Lung (tissue), 13 donors: Measurements from ENCODE around the gene TBC1D5. TPM values are rescaled to one million over a fixed set of nuclear protein-coding genes. Genes with fewer than 3 reads are reported as not detected.

Experiments
- ATAC-seq: fragments of 200-7000 bp; cut with Tn5 transposase; one replicate; pipeline ENCODE4 v1.9.1; 2020; ENCODE audit warnings: moderate number of reproducible peaks; ENCODE audit not compliant: insufficient read depth, low FRiP score
- DNase-seq, 3 donors: peaks; one replicate each; pipeline ENCODE4 v3.0.0-alpha.2; 2013 to 2017
- H3K27ac ChIP-seq, 2 donors: one replicate each; pipeline ENCODE4 v1.5.1; 2013; ENCODE audit warnings: mild to moderate bottlenecking in 2 of 2, moderate library complexity in 2 of 2, control low read depth in 1 of 2, inconsistent platforms in 1 of 2, low read depth in 1 of 2, low read length in 1 of 2
- H3K27me3 ChIP-seq, 3 donors: one replicate each; pipeline ENCODE4 v1.5.1; 2013; ENCODE audit warnings: low read length in 2 of 3; ENCODE audit not compliant: control insufficient read depth in 3 of 3, insufficient read depth in 3 of 3
- H3K36me3 ChIP-seq, 4 donors: one replicate each; pipeline ENCODE4 v1.5.1; 2013; ENCODE audit warnings: low read length in 4 of 4, mild to moderate bottlenecking in 1 of 4, moderate library complexity in 1 of 4; ENCODE audit not compliant: control insufficient read depth in 4 of 4, insufficient read depth in 4 of 4
- H3K4me1 ChIP-seq, 5 donors: one replicate each; pipeline ENCODE4 v1.5.1; 2013; ENCODE audit warnings: low read length in 5 of 5, mild to moderate bottlenecking in 2 of 5, moderate library complexity in 1 of 5; ENCODE audit not compliant: control insufficient read depth in 5 of 5, insufficient read depth in 5 of 5
- H3K4me3 ChIP-seq: one replicate; pipeline ENCODE4 v1.5.1; 2013; ENCODE audit warnings: mild to moderate bottlenecking, control low read depth, moderate library complexity
- H3K9ac ChIP-seq, 2 donors: one replicate each; pipeline ENCODE4 v1.5.1; 2013; ENCODE audit warnings: low read length in 2 of 2, control low read depth in 1 of 2; ENCODE audit not compliant: insufficient read depth in 1 of 2
- H3K9me3 ChIP-seq, 4 donors: one replicate each; pipeline ENCODE4 v1.5.1; 2013; ENCODE audit warnings: low read length in 3 of 4, mild to moderate bottlenecking in 1 of 4, moderate library complexity in 1 of 4; ENCODE audit not compliant: control insufficient read depth in 4 of 4, insufficient read depth in 3 of 4
- WGBS, 2 donors: extraction: QIAGEN DNeasy Blood & Tissue Kit; methylation state at CpG; one replicate each; pipeline ENCODE4 v1.1.7; 2013; 5-methylcytosine and 5-hydroxymethylcytosine counted together
- polyA plus RNA-seq, 2 donors: library from polyadenylated mRNA; stranded (reverse); fragments of 200-250 nt; gene quantifications; one replicate each; pipeline ENCODE4 v1.2.1, GENCODE V29; 2013
- small RNA-seq: library from RNA; depleted of rRNA; stranded (forward); fragments of <200 nt; gene quantifications from one replicate; pipeline ENCODE3, GENCODE V24; 2014; ENCODE audit warnings: low replicate concordance
- total RNA-seq, 2 donors: library from RNA; depleted of rRNA in 1 of 2; stranded (reverse); fragments of >200 nt in 1 of 2; gene quantifications; one replicate each; pipeline ENCODE4 v1.2.1, GENCODE V29; 2014 to 2021
- TF ChIP-seq, protein P1 (sequence below): IDR thresholded peaks from 2 replicates; pipeline ENCODE4 v1.5.1; 2012; ENCODE audit warnings: mild to moderate bottlenecking; ENCODE audit errors: control extremely low read depth, extremely low read depth
- donor health status: control.
- donor health status: control.
- donor health status: Bipolar disorder and iron deficiency.
- donor health status: healthy.
- donor health status: DM: yes; HTN: yes; CAD: no.

The TBC1D5 gene
- total and polyA plus RNA-seq, 4 donors, result 8.7 to 111 (median 39.6) TPM

DNA sequence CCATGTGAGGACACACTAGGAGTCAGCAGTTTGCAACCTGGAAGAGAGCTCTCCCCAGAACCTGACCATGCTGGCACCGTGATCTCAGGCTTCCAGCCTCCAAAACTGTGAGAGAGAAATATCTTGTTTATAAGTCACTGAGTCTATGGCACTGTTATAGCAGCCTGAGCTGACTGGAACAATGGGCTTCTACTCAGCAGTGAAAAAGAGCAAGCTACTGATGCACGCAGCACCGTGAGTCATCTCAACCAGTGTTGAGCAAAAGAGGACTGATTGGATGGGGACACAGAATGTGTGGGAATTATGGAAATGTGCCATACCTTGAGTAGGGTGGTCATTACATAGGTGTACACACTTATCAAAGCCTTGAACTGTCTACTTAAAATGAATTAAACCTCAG, 627.2 kb downstream of the TBC1D5 start:
- Histone ChIP-seq H3K9me3 (peaks cover 0 to 6% (median 0%) of the 10 kb centered on the region in 4 donors), H3K27me3 (no peaks in the 10 kb centered on the region), H3K9ac (no peak overlapping the region), H3K4me1 (peaks cover 0 to 3% (median 0%) of the 10 kb centered on the region in 5 donors), H3K4me3 (no peak overlapping the region), H3K27ac (no peak overlapping the region), H3K36me3 (no peaks in the 10 kb centered on the region)
- ATAC-seq, result no peak
- 93 to 97% methylated on average over 3 of the region's 3 CpGs for WGBS, 2 donors
- TF ChIP-seq, protein P1, sequence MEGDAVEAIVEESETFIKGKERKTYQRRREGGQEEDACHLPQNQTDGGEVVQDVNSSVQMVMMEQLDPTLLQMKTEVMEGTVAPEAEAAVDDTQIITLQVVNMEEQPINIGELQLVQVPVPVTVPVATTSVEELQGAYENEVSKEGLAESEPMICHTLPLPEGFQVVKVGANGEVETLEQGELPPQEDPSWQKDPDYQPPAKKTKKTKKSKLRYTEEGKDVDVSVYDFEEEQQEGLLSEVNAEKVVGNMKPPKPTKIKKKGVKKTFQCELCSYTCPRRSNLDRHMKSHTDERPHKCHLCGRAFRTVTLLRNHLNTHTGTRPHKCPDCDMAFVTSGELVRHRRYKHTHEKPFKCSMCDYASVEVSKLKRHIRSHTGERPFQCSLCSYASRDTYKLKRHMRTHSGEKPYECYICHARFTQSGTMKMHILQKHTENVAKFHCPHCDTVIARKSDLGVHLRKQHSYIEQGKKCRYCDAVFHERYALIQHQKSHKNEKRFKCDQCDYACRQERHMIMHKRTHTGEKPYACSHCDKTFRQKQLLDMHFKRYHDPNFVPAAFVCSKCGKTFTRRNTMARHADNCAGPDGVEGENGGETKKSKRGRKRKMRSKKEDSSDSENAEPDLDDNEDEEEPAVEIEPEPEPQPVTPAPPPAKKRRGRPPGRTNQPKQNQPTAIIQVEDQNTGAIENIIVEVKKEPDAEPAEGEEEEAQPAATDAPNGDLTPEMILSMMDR, result no peak
- no peak for DNase-seq

DNA sequence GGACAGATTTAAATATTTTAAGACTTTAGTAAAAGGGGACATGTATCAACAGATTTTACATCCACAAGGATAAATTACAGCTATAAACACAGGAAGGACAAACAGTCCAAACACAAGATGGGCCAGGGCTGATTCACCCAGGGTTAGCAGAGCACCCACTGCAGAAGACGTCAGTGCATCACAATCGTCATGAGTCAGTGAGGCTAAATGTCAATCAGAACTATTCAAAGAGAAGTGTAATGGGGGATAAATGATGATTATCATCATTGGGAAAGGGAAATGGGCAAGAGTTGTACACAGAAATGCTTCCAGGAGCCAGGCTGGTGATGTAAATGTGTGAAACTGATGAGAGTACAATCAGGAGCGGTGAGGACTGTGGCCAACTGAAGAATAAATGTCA, 630.8 kb downstream of the TBC1D5 start:
- 70 to 89% methylated on average over 3 of the region's 3 CpGs for WGBS, 2 donors
- DNase-seq (no peak), ATAC-seq (no peak)
- no peak overlapping the region for H3K4me3 ChIP-seq
- TF ChIP-seq, protein P1, result no peak
- H3K36me3 ChIP-seq, result no peaks in the 10 kb centered on the region
- H3K27me3 ChIP-seq, result no peaks in the 10 kb centered on the region
- H3K4me1 ChIP-seq, result peaks cover 0 to 3% (median 0%) of the 10 kb centered on the region in 5 donors
- H3K27ac ChIP-seq, result no peak overlapping the region
- H3K9ac ChIP-seq, result no peak overlapping the region
- H3K9me3 ChIP-seq, result peaks cover 0 to 3% (median 0%) of the 10 kb centered on the region in 4 donors

DNA sequence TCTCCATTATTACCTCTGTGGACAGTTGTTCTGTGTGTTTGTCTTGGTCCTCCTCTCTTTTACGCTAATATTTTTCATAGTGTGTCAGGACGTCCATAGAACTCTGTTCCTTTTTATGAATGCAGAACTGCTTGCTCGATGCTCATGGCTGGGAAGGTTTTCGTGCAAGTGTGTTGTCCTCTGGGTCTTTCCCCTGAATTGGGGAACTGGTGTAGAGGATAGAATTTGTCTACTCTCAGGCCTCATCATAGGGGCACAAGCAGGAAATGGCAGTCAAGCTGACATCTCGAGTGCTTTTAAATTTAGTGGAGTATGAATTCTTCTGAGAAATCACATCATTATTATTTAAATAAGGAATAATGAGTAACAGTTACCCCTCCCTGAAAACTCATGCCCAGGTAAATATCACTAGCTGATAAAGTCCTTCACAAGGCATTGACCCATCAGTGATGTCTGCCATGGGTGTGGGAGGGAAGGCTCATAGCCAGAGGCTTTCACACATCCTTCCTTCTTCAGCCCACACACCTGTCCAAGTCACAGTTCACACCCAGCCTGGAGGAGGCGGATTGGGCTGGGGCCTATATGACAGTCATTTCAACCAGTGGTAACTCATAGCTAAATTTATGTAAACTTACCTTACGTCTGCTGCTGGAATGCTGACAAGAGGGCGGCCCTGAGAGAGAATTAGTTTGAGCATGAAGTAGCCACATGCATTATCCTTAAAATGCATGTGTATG, 631.6 kb downstream of the TBC1D5 start:
- no peaks in the 10 kb centered on the region for H3K27me3 ChIP-seq
- H3K36me3 ChIP-seq, result no peaks in the 10 kb centered on the region
- no peak overlapping the region for H3K4me3 ChIP-seq
- no peak for ATAC-seq
- H3K9ac ChIP-seq, result no peak overlapping the region
- TF ChIP-seq, protein P1, result no peak
- H3K9me3 ChIP-seq, result peaks cover 0 to 3% (median 0%) of the 10 kb centered on the region in 4 donors
- H3K4me1 ChIP-seq, result no peaks in the 10 kb centered on the region
- DNase-seq, result no peak
- H3K27ac ChIP-seq, result no peak overlapping the region
- 60 to 64% methylated on average over 8 of the region's 8 CpGs for WGBS, 2 donors

Small RNA genes lying within 50 kb of the gene (small RNA-seq; reads per million reads assigned to genes)
- gene AC104451.1 (not detected), gene RNU7-10P (not detected)
